Astrocyte (in vitro differentiated cells and primary cell): ENCODE measurements around the gene CELF3.

Experiments
- CTCF ChIP-seq: IDR thresholded peaks from 2 replicates; pipeline ENCODE4 v1.5.1; 2011; ENCODE audit warnings: low read depth, mild to moderate bottlenecking, inconsistent platforms, low read length, moderate library complexity; ENCODE audit not compliant: insufficient read depth
- EZH2 ChIP-seq: IDR thresholded peaks from 2 replicates; pipeline ENCODE4 v1.6.1; 2012; ENCODE audit warnings: mild to moderate bottlenecking, low read length, inconsistent platforms; ENCODE audit not compliant: insufficient read depth

GRCh38 chr1:151710187-151710840 lies 6.3 kb downstream of the CELF3 start:
- TF ChIP-seq CTCF (no peak), EZH2 (no peak)
